ACC112 (cell line): ENCODE results near the gene JAG1.
A peak's percentile ranks its signal among the peaks of the same experiment; 100 is the strongest.

ENCODE experiments used
- H2AFZ ChIP-seq: fragments of 200-600 bp; sonication (generic); one replicate; pipeline ENCODE4 v1.6.0; 2017; ENCODE audit warnings: antibody characterized with exemption, low read length; ENCODE audit not compliant: unreplicated experiment
- H3K27ac ChIP-seq: fragments of 200-600 bp; sonication (generic); 2 replicates; pipeline ENCODE4 v1.5.1; 2014; ENCODE audit warnings: low read depth, mild to moderate bottlenecking, antibody characterized with exemption, low read length, moderate library complexity
- H3K27me3 ChIP-seq: fragments of 200-600 bp; sonication (generic); 2 replicates; pipeline ENCODE4 v1.6.1; 2014; ENCODE audit warnings: mild to moderate bottlenecking, antibody characterized with exemption, low read length, moderate library complexity, mixed read lengths; ENCODE audit not compliant: insufficient read depth
- H3K36me3 ChIP-seq: fragments of 200-600 bp; sonication (generic); 2 replicates; pipeline ENCODE4 v1.6.1; 2016; ENCODE audit warnings: mild to moderate bottlenecking, antibody characterized with exemption, low read length, moderate library complexity, mixed read lengths; ENCODE audit not compliant: insufficient read depth
- H3K4me1 ChIP-seq: fragments of 200-600 bp; sonication (generic); one replicate; pipeline ENCODE4 v1.6.1; 2016; ENCODE audit warnings: low read length, mixed read lengths; ENCODE audit not compliant: insufficient read depth, unreplicated experiment, control insufficient read depth
- H3K4me3 ChIP-seq: fragments of 200-600 bp; sonication (generic); 2 replicates; pipeline ENCODE4 v1.5.1; 2014; ENCODE audit warnings: mild to moderate bottlenecking, low read depth, low read length
- H3K79me2 ChIP-seq: fragments of 200-600 bp; sonication (generic); one replicate; pipeline ENCODE4 v1.6.0; 2016; ENCODE audit warnings: low read length; ENCODE audit not compliant: control insufficient read depth, unreplicated experiment, insufficient read depth

JAG1 gene

DNA sequence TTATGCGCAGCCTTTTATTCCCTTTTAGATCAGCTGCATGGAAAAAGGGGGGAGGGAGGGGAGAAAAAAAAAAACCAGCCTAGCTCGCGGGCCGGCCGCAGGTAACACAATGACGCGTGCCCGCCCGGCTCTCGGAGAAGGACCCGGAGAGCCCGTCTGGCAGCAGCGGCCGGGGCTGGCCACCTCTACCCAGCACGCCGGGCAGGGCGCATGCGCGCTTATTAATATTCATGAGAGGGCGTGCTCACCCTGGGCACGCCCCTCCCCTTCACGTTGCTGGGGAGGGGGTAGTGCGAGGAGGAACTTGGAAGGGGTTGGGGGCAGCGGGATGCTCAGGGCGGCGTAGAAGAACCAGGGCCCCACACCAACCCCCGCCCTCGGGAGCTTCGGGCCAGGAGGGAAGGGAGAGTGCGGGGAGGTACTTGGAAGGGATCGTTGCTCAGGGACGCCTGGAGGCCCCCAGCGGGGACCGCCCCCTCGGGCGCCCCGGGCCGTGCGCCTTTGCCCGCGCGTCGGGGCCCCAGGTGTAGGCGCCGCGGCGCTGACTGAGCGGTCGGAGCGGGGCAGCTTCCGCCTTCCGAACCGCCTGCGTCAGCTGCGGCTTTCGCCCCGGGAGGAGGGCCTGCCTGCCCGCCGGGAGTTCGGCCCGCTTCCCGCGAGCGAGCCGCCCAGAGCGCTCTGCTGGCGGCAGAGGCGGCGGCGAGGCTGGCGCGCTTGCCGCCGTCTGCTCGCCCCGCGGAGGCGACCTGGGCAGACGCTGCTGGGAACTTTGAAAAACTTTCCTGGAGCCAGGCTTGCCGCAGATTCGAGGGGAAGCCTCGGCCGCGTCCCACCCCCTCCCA is at the start of gene JAG1:
Gene JAG1, minus strand, starts transcription at position 158 of the 842 bp plus-strand sequence. CDS start 469 bp downstream, outside the sequence.
- Histone ChIP-seq H3K27ac (peak within 1 kb of the TSS; percentile 94), H2AFZ (peak within 1 kb of the TSS; percentile 78)

DNA sequence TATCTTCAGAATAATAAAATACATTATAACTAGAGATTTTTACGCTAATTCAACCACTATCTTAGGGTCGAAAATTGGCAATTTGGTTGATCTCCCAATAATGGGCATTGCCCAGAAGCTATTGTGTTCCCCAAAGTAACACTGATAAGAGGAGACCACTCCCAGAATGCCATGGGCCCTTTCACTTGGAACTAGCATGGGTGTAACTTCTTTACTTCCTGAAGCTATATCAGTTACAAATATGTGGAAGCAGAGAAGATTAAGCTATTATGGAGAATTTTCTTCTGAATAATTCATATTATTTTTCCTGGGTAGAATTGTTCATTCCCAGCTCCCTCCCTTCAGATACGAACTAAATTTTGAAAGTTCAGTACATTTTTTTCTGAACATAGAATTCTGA is 48.2 kb upstream of the JAG1 start:
- no peak overlapping the region for H3K4me3 ChIP-seq
- no peaks in the 10 kb centered on the region for H3K36me3 ChIP-seq
- no peaks in the 10 kb centered on the region for H3K79me2 ChIP-seq
- no peak overlapping the region for H2AFZ ChIP-seq
- no peak overlapping the region for H3K27ac ChIP-seq
- H3K4me1 ChIP-seq, result peaks cover 23% of the 10 kb centered on the region
- H3K27me3 ChIP-seq, result no peaks in the 10 kb centered on the region

More for the DNA sequence above, at the start of gene JAG1:
- Histone ChIP-seq H3K79me2 (peaks cover 36% of the 10 kb centered on the region), H3K4me3 (peak within 1 kb of the TSS; percentile 98), H3K4me1 (peaks cover 26% of the 10 kb centered on the region), H3K27me3 (no peaks in the 10 kb centered on the region), H3K36me3 (no peaks in the 10 kb centered on the region)

GRCh38 chr20:10721137-10721896 is 47.5 kb upstream of the JAG1 start:
- Histone ChIP-seq H3K36me3 (no peaks in the 10 kb centered on the region), H3K4me1 (peaks cover 30% of the 10 kb centered on the region), H3K79me2 (no peaks in the 10 kb centered on the region), H3K27me3 (no peaks in the 10 kb centered on the region), H2AFZ (no peak overlapping the region), H3K4me3 (no peak overlapping the region), H3K27ac (peak overlapping the region; percentile 31)

DNA sequence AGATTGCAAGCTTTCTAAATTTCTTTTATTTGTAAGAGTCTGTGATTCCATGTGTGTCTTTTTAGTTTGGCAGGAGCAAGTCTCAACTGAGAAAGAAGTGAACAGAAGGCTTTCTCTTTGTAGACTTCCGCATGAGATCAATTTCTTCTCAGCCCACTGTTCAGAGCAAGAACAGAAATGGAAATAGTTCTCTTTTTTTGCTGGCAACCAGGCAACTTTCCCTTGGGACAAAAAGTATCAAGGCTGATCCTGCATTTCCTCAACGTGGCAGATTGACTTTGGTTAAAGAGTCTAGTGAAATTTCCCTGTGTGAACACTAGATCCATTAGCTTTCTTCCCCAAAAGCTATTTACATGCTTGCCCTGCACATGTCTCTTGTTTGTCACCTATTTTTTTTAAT is 46.8 kb upstream of the JAG1 start:
- Histone ChIP-seq H3K79me2 (no peaks in the 10 kb centered on the region), H3K27me3 (no peaks in the 10 kb centered on the region), H3K27ac (peak overlapping the region; percentile 31), H3K4me3 (no peak overlapping the region), H3K4me1 (peaks cover 35% of the 10 kb centered on the region), H3K36me3 (no peaks in the 10 kb centered on the region), H2AFZ (peak overlapping the region; percentile 54)

DNA sequence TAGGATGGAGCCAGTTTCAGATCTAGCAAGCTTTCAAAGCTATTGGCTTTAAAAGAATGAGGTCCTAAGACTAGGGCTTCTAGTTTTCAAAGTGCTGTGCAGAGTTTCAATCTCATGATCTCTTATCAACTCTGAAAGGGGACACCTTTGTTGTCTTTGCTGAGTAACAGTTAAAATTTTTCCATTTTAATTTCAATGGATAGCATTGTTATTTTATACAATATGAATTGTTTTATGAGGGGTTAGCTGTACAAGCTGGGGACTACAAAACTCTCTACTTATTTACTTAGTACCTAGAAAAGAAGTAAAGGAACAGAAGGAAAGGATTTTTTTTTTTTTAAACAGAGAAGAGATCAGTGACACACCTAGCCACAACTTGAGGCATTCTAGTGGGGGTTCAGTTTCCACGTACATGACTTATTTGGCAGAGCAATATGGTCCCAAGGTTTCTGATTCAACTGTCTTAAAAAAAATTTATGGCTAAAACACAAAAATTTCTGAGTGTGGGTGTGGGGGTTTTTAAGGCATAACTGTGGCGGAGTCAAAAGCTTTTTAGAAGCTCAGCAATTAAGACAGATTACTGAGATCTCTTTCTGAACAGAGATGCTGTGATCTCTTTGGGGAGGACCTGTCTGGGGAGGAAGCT is 46.1 kb upstream of the JAG1 start:
- Histone ChIP-seq H3K27me3 (no peaks in the 10 kb centered on the region), H3K79me2 (no peaks in the 10 kb centered on the region), H3K4me3 (no peak overlapping the region), H3K36me3 (no peaks in the 10 kb centered on the region), H2AFZ (peak overlapping the region; percentile 54), H3K27ac (no peak overlapping the region), H3K4me1 (peaks cover 39% of the 10 kb centered on the region)

DNA sequence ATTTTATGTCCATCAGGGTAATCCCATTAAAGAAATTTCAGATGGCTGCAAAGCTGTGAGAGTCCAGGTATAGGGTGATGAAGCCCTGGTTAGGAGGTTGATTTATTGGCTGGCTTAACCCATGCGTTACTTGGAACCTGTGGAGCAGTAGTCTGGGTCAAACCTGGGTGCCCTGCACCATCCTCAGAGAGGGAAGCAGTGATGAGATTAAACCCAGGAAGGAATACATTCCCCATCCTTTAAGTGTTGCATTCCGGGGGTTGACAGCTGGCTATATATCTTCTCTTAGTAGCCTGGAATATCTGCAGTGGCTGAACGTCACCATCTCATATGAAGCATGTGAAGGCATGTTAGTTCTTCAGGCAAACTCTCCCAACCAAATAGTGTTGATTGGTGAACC is 44.9 kb upstream of the JAG1 start:
- no peak overlapping the region for H3K4me3 ChIP-seq
- H2AFZ ChIP-seq, result no peak overlapping the region
- no peaks in the 10 kb centered on the region for H3K79me2 ChIP-seq
- peaks cover 43% of the 10 kb centered on the region for H3K4me1 ChIP-seq
- no peaks in the 10 kb centered on the region for H3K36me3 ChIP-seq
- no peak overlapping the region for H3K27ac ChIP-seq
- no peaks in the 10 kb centered on the region for H3K27me3 ChIP-seq

DNA sequence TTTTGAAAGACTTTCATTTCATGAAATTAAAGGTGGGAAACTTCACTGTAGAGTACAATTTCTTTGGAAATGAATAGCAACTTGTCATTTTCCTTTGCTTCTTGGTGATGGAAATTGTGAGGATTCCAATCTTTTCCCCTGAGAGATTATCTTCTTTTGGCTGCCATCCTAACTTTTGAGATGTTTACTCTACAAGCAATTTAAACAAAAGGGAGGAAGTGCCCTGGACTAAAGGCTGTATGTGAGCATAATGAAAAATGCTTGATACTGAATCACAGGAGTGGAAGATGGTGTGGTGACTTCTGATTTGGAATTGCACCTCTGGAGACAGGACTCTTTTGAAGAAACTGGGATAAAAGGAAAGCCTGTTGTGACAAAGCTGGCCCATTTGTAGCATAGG is 43.1 kb upstream of the JAG1 start:
- Histone ChIP-seq H3K4me1 (peaks cover 43% of the 10 kb centered on the region), H2AFZ (peak overlapping the region; percentile 40), H3K27ac (peak overlapping the region; percentile 51), H3K4me3 (peak overlapping the region; percentile 23; the same call in 1 of the 2 replicates), H3K79me2 (no peaks in the 10 kb centered on the region), H3K36me3 (no peaks in the 10 kb centered on the region), H3K27me3 (no peaks in the 10 kb centered on the region)

- H3K4me1 ChIP-seq, result peaks cover 27% of the 10 kb centered on the region
- H3K79me2 ChIP-seq, result no peaks in the 10 kb centered on the region
- H3K27ac ChIP-seq, result peak overlapping the region; percentile 44
- H3K27me3 ChIP-seq, result no peaks in the 10 kb centered on the region
- no peak overlapping the region for H3K4me3 ChIP-seq
- H2AFZ ChIP-seq, result peak overlapping the region; percentile 22
- no peaks in the 10 kb centered on the region for H3K36me3 ChIP-seq
Measured at GRCh38 chr20:10715035-10715434, 41.2 kb upstream of the JAG1 start.

DNA sequence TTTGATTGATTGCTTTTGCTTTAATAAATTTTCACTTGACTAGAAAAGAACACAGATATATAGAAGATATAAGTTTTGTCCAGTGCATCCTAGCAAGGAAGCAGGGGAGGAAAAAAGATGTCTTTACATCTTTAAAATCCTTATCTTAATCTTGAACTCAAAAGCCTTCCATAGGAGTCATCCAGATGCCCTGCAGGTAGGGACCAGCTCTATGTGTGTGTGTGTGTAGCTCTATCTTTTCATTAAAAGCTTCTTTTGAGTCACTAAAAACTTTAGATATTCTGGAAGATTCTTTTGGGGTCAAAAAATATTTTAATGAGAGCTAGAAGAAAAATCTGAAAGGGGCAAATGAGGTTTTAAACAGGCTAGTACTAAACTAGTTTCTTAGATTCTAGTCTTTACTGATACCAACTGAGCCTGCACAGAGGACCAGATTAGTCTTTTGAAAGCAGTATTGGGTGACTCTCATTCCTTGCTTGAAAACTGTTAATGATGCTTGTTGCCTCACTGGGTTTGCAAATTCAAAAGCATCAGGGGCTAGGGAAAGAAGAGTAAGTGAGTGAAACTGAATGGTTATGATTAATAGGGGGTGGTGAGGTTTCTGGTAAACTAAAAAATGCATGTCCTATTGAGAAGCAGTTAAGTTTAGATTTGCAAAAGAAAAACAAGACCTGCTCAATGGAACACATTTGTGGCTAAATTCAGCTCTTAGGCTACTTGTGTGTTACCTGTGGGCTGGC is 40.6 kb upstream of the JAG1 start:
- H3K79me2 ChIP-seq, result no peaks in the 10 kb centered on the region
- no peak overlapping the region for H3K4me3 ChIP-seq
- no peaks in the 10 kb centered on the region for H3K27me3 ChIP-seq
- H3K36me3 ChIP-seq, result no peaks in the 10 kb centered on the region
- H3K27ac ChIP-seq, result peak overlapping the region; percentile 44
- H2AFZ ChIP-seq, result no peak overlapping the region
- peaks cover 27% of the 10 kb centered on the region for H3K4me1 ChIP-seq

- Histone ChIP-seq H2AFZ (no peak overlapping the region), H3K4me1 (peaks cover 39% of the 10 kb centered on the region)
Measured at GRCh38 chr20:10713161-10713560, 39.4 kb upstream of the JAG1 start.

More at GRCh38 chr20:10713161-10713560, 39.4 kb upstream of the JAG1 start:
- no peak overlapping the region for H3K4me3 ChIP-seq
- H3K79me2 ChIP-seq, result no peaks in the 10 kb centered on the region
- H3K36me3 ChIP-seq, result no peaks in the 10 kb centered on the region
- H3K27me3 ChIP-seq, result no peaks in the 10 kb centered on the region
- no peak overlapping the region for H3K27ac ChIP-seq
